BLaER1 treated with 17β-estradiol and CSF1 and Interleukin-3, amounts not matched to agents 10 nM and 100 nM (cell line): ENCODE results near the gene PTS.
"Not testable (repeated sequence)": the region's sequence is repeated elsewhere in the genome, so short reads cannot be mapped to it uniquely, and the experiment has no call there.

Experiments used
- H3K27ac ChIP-seq, 11 experiments: shearing (Covaris generic); formaldehyde crosslinking; 2 replicates each; pipeline ENCODE4 v1.8.1; 2022
- H3K27me3 ChIP-seq, 11 experiments: shearing (Covaris generic); formaldehyde crosslinking; 2 replicates each; pipeline ENCODE4 v1.8.1; 2022
- H3K36me3 ChIP-seq, 11 experiments: shearing (Covaris generic); formaldehyde crosslinking; 2 replicates each; pipeline ENCODE4 v1.8.1; 2022
- H3K4me1 ChIP-seq, 10 experiments: shearing (Covaris generic); formaldehyde crosslinking; 2 replicates each; pipeline ENCODE4 v1.8.1; 2022
- H3K4me2 ChIP-seq, 11 experiments: shearing (Covaris generic); formaldehyde crosslinking; 2 replicates each; pipeline ENCODE4 v1.8.1; 2022
- H3K4me3 ChIP-seq, 10 experiments: shearing (Covaris generic); formaldehyde crosslinking; 2 replicates each; pipeline ENCODE4 v1.8.1; 2022
- H3K9ac ChIP-seq, 11 experiments: shearing (Covaris generic); formaldehyde crosslinking; 2 replicates each; pipeline ENCODE4 v1.8.1; 2022
- H3K9me3 ChIP-seq, 11 experiments: shearing (Covaris generic); formaldehyde crosslinking; replicated peaks in 1 of 11; 2 replicates each; pipeline ENCODE4 v1.8.1; 2022
- H4K20me1 ChIP-seq, 11 experiments: shearing (Covaris generic); formaldehyde crosslinking; 2 replicates each; pipeline ENCODE4 v1.8.1; 2022
- Cebpa-rat ChIP-seq, 11 experiments: shearing (Covaris generic); IDR thresholded peaks; 2 replicates each; pipeline ENCODE4 v1.8.1; 2022

Gene PTS

DNA sequence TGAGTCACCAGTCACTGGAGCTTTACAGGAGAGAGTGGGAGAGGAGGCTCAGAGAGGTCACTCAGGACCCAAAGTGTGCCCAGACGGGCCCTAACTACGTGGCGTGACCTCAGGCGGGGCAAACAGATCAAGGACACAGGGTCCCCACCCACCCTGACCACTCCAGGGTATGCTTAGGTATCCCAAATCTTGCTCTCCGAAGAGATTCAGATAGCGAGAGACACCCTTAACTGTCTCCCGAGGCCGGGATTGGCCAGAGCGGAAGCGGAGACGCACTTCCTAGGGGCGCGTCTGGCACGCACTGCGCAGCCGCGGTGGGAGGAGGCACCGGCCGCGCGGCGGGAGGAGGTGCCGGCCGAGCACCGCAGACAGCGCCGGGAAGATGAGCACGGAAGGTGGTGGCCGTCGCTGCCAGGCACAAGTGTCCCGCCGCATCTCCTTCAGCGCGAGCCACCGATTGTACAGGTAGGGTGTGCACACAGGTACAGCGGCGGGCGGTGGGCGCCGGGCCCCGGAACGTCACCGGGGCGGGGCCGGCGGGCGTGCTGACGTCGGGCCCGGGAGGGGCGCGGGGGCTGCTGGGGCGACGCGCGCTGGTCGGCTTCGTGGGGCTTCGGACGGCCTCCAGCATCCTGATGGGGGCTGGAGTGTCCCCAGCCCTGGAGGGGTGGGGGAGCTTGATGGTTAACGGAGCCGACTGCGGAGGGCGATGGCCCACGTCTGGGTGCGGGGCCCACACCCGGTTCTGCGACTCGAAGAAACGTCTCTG lies at the start of gene PTS:
TSS of gene PTS (plus strand) at position 367 of the 769 bp plus-strand sequence. CDS start at position 383, 16 bp downstream.
- H3K4me1 ChIP-seq: peaks cover 14 to 17% (median 15%) of the 10 kb centered on the region in 10 experiments
- H3K27me3 ChIP-seq: no peaks in the 10 kb centered on the region
- peak within 1 kb of the TSS; percentile 86 to 91 (median 88) for H3K9ac ChIP-seq
- peak within 1 kb of the TSS; percentile 82 to 92 (median 90) for H3K27ac ChIP-seq
- no peak for TF ChIP-seq Cebpa-rat (IDR thresholded peaks at IDR 0.05)
- peak within 1 kb of the TSS; percentile 90 to 98 (median 96) for H3K4me2 ChIP-seq
- no peaks in the 10 kb centered on the region for H3K9me3 ChIP-seq
- peaks cover 0 to 35% (median 0%) of the 10 kb centered on the region in 11 experiments; a peak in 6 of 22 replicates for H4K20me1 ChIP-seq
- H3K36me3 ChIP-seq: peaks cover 27 to 36% (median 30%) of the 10 kb centered on the region in 11 experiments
- peak within 1 kb of the TSS; percentile 67 to 89 (median 82) for H3K4me3 ChIP-seq

DNA sequence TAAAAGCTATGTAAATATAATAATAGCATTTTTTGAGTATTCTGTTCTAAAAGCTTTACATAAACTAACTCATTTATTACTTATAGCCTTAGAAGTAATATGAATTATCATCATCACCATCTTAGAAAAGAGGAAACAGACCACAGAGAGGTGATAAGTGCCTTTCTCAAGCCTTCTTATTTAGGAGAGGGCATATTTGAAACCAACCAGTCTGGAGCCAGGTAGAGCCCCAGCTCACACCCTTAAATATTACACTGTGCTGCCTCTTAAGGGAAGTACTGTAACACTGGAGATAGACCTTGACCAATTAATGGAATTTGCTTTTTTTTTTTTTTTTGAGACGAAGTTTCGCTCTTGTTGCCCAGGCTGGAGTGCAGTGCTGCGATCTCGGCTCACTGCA lies 48.6 kb upstream of the PTS start:
- H3K4me1 ChIP-seq: peaks cover 18 to 46% (median 34%) of the 10 kb centered on the region in 10 experiments
- no peak overlapping the region for H3K27ac ChIP-seq
- H3K9ac ChIP-seq: no peak overlapping the region
- no peak for TF ChIP-seq Cebpa-rat (IDR thresholded peaks at IDR 0.05)
- no peaks in the 10 kb centered on the region for H3K27me3 ChIP-seq
- no peaks in the 10 kb centered on the region for H4K20me1 ChIP-seq
- H3K9me3 ChIP-seq: peaks cover 0 to 5% (median 0%) of the 10 kb centered on the region in 11 experiments; a peak in 2 of 22 replicates
- H3K36me3 ChIP-seq: no peaks in the 10 kb centered on the region
- no peak overlapping the region for H3K4me3 ChIP-seq
- H3K4me2 ChIP-seq: no peak overlapping the region

DNA sequence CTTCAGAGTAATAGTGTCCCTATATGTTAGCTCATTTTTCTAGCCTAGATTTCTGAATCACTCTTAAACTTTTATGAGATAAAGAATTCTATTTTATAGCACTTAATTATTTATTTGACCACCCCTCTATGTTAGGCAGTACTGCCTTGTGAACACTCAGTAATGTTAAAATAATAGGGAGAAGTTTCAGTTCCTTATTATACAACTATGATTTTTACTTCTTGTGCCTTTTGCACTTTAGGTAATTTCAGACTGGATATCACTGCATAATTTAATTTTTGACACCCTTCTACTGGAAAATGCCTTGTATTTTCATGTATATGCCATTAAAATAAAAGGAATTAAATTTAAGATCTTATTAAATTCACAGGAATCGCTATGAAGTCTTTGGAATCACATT lies 47.8 kb upstream of the PTS start:
- H3K27ac ChIP-seq: no peak overlapping the region
- H3K36me3 ChIP-seq: no peaks in the 10 kb centered on the region
- H3K9me3 ChIP-seq: peaks cover 0 to 5% (median 0%) of the 10 kb centered on the region in 11 experiments; a peak in 2 of 22 replicates
- H3K4me1 ChIP-seq: peaks cover 18 to 37% (median 27%) of the 10 kb centered on the region in 10 experiments
- TF ChIP-seq Cebpa-rat (IDR thresholded peaks at IDR 0.05): no peak
- no peaks in the 10 kb centered on the region for H3K27me3 ChIP-seq
- no peak overlapping the region for H3K9ac ChIP-seq
- H3K4me2 ChIP-seq: peak overlapping the region in 6 of 11 experiments; percentile 75 to 94 (median 84); a peak in 13 of 22 replicates
- no peaks in the 10 kb centered on the region for H4K20me1 ChIP-seq
- H3K4me3 ChIP-seq: no peak overlapping the region

DNA sequence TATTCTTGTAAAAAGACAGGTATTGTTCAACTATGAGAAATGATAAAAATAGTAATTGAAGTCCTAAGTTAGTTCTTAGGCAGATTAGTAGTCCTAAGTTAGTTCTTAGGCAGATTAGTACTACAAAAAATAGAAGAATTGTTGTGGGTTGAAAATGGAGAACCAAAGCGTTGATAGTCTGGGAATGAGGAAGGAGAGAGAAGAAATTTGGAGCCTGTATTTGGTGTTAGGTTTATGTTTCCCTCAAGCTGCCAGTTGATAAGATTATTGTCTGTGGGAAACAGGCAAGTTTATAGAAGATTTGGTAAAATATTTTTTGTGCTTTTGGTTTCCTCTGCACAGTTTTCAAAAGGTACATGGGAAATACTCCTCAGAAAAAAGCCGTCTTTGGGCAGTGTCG lies 47.3 kb upstream of the PTS start:
- H3K9me3 ChIP-seq: peaks cover 0 to 5% (median 0%) of the 10 kb centered on the region in 11 experiments; a peak in 2 of 22 replicates
- H4K20me1 ChIP-seq: no peaks in the 10 kb centered on the region
- H3K4me3 ChIP-seq: no peak overlapping the region
- H3K27ac ChIP-seq: peak overlapping the region in 8 of 11 experiments; percentile 2 to 55 (median 40); a peak in 13 of 22 replicates
- H3K4me1 ChIP-seq: peaks cover 18 to 37% (median 27%) of the 10 kb centered on the region in 10 experiments
- TF ChIP-seq Cebpa-rat (IDR thresholded peaks at IDR 0.05): no peak
- no peaks in the 10 kb centered on the region for H3K27me3 ChIP-seq
- peak overlapping the region; percentile 54 to 94 (median 78) for H3K4me2 ChIP-seq
- peak overlapping the region in 1 of 11 experiments; percentile 5; a peak in 1 of 22 replicates for H3K9ac ChIP-seq
- no peaks in the 10 kb centered on the region for H3K36me3 ChIP-seq

DNA sequence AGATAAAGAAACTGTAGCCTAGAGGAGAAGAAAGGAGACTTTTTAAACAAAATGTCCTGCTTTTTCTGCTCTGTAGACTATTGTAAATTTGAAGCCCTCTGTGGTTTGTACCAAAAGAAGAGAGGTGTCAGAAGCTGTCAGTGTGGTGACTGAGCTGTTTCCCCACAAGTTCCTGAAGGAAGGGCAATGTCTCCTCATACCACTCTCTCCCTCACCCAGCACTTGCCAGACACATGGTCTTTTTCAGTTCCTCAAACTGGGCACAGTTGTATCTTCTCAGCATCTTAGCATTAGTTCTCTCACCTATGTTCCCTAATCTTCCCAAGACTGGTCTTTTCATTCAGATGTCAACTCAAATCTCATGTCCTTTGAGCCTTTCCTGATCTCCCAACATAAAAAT lies 46.6 kb upstream of the PTS start:
- no peaks in the 10 kb centered on the region for H3K36me3 ChIP-seq
- peak overlapping the region in 1 of 11 experiments; percentile 5; a peak in 1 of 22 replicates for H3K9ac ChIP-seq
- H3K4me1 ChIP-seq: peaks cover 18 to 37% (median 27%) of the 10 kb centered on the region in 10 experiments
- H3K4me2 ChIP-seq: peak overlapping the region; percentile 54 to 94 (median 78)
- no peaks in the 10 kb centered on the region for H3K27me3 ChIP-seq
- no peak overlapping the region for H3K4me3 ChIP-seq
- H3K9me3 ChIP-seq: peaks cover 0 to 5% (median 0%) of the 10 kb centered on the region in 11 experiments; a peak in 2 of 22 replicates
- TF ChIP-seq Cebpa-rat (IDR thresholded peaks at IDR 0.05): 0 out of 22 replicates have a peak, but pooled peaks of 1 of the 11 experiments have one; percentile 17
- peak overlapping the region in 8 of 11 experiments; percentile 2 to 55 (median 40); a peak in 13 of 22 replicates for H3K27ac ChIP-seq
- no peaks in the 10 kb centered on the region for H4K20me1 ChIP-seq

DNA sequence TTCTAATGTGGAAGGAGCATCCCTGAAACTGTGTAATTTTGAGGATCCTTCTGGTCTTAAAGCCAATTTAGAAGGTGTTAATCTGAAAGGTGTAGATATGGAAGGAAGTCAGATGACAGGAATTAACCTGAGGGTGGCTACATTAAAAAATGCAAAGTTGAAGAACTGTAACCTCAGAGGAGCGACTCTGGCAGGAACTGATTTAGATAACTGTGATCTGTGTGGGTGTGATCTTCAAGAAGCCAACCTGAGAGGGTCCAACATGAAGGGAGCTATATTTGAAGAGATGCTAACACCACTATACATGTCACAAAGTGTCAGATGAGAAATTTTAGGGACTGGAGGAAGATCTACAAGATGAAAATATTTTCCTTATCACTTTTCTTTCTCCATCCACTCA lies 43.4 kb upstream of the PTS start:
- Histone ChIP-seq H3K36me3 (no peaks in the 10 kb centered on the region), H3K9me3 (peaks cover 0 to 5% (median 0%) of the 10 kb centered on the region in 11 experiments; a peak in 2 of 22 replicates), H3K4me3 (no peak overlapping the region), H3K4me1 (peaks cover 16 to 26% (median 23%) of the 10 kb centered on the region in 10 experiments), H3K4me2 (no peak overlapping the region), H3K27ac (no peak overlapping the region), H3K9ac (no peak overlapping the region), H4K20me1 (no peaks in the 10 kb centered on the region), H3K27me3 (no peaks in the 10 kb centered on the region)
- TF ChIP-seq Cebpa-rat (IDR thresholded peaks at IDR 0.05): no peak

DNA sequence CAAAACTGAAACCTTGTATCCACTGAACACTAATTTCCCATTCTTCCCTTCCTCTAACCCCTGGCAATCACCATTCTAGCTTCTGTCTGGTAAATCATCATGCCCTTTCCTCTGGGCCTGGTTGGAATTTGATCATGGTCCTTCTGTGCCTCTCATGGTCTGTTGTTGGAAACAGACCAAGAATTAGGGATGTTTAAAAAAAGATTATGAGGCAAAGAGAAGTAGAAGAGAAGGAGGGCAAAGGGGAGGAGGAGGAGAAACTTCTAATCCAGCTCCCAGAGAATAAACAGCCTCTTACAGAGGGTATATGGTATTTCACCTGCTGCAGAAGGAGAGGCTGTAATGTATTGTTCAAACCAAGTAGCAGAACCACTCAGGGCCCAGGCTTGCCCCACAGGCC lies 40.3 kb upstream of the PTS start:
- Histone ChIP-seq H3K4me3 (no peak overlapping the region), H3K4me1 (no peaks in the 10 kb centered on the region), H3K36me3 (no peaks in the 10 kb centered on the region), H3K27me3 (no peaks in the 10 kb centered on the region), H4K20me1 (no peaks in the 10 kb centered on the region), H3K9me3 (peaks cover 0 to 5% (median 0%) of the 10 kb centered on the region in 11 experiments; a peak in 2 of 22 replicates), H3K9ac (no peak overlapping the region), H3K27ac (no peak overlapping the region), H3K4me2 (no peak overlapping the region)
- no peak for TF ChIP-seq Cebpa-rat (IDR thresholded peaks at IDR 0.05)

DNA sequence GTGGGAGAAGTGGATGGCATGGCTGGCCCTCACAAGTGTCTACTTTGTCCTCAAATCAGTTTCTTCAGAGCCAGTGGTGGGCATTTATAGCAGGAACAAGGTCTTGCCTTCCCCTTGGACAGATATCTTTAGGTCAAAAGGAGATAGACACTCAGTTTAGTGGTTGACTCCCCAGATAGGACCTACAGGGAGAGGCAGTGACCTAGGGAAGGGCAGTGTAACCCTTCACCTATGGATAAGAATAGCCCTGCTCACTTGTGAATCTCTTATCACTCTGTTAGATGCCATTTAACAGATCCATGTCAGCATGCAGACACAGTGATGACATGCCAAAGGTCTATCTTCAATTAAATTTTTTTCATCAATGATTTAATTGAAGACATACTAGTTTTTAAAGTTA lies 39.9 kb upstream of the PTS start:
- H3K4me1 ChIP-seq: no peaks in the 10 kb centered on the region
- H3K9me3 ChIP-seq: peaks cover 0 to 5% (median 0%) of the 10 kb centered on the region in 11 experiments; a peak in 2 of 22 replicates
- no peaks in the 10 kb centered on the region for H3K36me3 ChIP-seq
- no peaks in the 10 kb centered on the region for H4K20me1 ChIP-seq
- H3K9ac ChIP-seq: no peak overlapping the region
- H3K27me3 ChIP-seq: no peaks in the 10 kb centered on the region
- H3K27ac ChIP-seq: no peak overlapping the region
- H3K4me2 ChIP-seq: no peak overlapping the region
- TF ChIP-seq Cebpa-rat (IDR thresholded peaks at IDR 0.05): no peak
- no peak overlapping the region for H3K4me3 ChIP-seq

DNA sequence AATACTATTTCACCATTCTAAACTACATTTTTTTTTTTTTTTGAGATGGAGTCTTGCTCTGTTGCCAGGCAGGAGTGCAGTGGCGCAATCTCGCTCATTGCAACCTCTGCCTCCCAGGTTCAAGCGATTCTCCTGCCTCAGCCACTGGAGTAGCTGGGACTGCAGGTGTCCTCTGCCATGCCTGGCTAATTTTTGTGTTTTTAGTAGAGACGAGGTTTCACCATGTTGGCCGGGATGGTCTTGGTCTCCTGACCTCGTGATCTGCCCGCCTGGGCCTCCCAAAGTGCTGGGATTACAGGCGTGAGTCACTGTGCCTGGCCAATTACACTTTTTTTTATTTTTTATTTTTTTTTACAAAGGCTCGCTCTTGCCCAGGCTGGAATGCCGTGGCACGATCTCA lies 31.1 kb upstream of the PTS start:
- not testable (repeated sequence) for H3K9me3 ChIP-seq, H3K27ac ChIP-seq, H3K4me2 ChIP-seq

More for the DNA sequence above, 31.1 kb upstream of the PTS start:
- H3K9ac ChIP-seq, H3K36me3 ChIP-seq, H3K4me1 ChIP-seq, H4K20me1 ChIP-seq, H3K27me3 ChIP-seq, H3K4me3 ChIP-seq: not testable (repeated sequence)
